ENCODE data around the gene CRYAA.

GRCh38 chr21:43189936-43190335, 21.1 kb downstream of the CRYAA start:
- TF ChIP-seq CTCF (IDR thresholded peaks at IDR 0.05) (no peak), EZH2phosphoT487 (IDR thresholded peaks at IDR 0.05) (no peak)
